GM12891 (cell line): Measurements from ENCODE around the gene URI1.

ENCODE experiments used
- POLR2A ChIP-seq: IDR thresholded peaks from 2 replicates; pipeline ENCODE4 v1.6.1; 2011; ENCODE audit warnings: low read depth, low read length, control low read depth
- POLR2AphosphoS5 ChIP-seq: IDR thresholded peaks from 2 replicates; pipeline ENCODE4 v1.6.1; 2011; ENCODE audit warnings: low read depth, low read length, control low read depth

DNA sequence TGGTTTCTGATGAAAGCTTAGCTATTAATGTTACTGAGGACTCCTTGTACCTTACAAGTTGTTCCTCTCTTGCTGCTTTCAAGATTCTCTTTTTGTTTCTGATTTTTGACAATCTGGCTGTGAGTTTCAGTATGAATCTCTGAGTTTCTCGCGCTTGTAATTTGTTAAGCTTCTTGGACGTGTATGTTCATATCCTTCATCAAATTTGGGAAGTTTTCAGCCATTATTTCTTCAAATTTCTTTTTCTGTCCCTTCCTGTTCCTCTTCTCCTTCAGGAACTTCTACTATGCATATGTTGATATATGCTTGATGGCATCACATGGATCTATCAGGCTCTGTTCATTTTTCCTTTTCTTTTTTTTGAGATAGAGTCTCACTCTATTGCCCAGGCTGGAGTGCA lies 5.6 kb upstream of the URI1 start:
- TF ChIP-seq POLR2AphosphoS5, result no peak
- TF ChIP-seq POLR2A, result no peak
